ENCODE results near the gene TBC1D13.

DNA sequence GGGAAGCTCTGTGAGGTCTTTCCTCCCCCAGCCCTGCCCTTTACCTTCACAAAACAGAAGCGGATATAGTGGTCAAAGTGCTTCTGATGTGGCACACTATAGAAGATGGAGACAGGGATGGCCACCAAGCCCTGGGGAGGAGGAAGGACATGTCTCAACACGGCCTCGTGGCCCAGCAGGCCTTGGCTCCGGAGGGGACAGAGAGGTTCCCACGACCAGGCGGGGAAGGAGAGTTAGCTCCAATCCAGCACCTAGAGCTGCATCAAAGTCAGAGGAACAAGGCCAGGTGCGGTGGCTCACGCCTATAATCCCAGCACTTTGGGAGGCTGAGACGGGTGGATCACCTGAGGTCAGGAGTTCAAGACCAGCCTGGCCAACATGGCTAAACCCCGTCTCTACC is 46.6 kb downstream of the TBC1D13 start:
- TF ChIP-seq, protein P1, sequence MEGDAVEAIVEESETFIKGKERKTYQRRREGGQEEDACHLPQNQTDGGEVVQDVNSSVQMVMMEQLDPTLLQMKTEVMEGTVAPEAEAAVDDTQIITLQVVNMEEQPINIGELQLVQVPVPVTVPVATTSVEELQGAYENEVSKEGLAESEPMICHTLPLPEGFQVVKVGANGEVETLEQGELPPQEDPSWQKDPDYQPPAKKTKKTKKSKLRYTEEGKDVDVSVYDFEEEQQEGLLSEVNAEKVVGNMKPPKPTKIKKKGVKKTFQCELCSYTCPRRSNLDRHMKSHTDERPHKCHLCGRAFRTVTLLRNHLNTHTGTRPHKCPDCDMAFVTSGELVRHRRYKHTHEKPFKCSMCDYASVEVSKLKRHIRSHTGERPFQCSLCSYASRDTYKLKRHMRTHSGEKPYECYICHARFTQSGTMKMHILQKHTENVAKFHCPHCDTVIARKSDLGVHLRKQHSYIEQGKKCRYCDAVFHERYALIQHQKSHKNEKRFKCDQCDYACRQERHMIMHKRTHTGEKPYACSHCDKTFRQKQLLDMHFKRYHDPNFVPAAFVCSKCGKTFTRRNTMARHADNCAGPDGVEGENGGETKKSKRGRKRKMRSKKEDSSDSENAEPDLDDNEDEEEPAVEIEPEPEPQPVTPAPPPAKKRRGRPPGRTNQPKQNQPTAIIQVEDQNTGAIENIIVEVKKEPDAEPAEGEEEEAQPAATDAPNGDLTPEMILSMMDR (IDR thresholded peaks at IDR 0.05; ENCODE audit: low read length): no peak
- TF ChIP-seq EZH2 (IDR thresholded peaks at IDR 0.05; ENCODE audit: borderline replicate concordance, low read length): no peak

Data from OCI-LY1 (cell line).